Breast epithelium (tissue), 3 donors: ENCODE results near the gene PPM1J.

Experiments
- CTCF ChIP-seq, 3 donors: fragments of 450-650 bp; IDR thresholded peaks; one replicate each; pipeline ENCODE4 v1.5.1; 2016 to 2017; ENCODE audit warnings: antibody characterized with exemption in 3 of 3, mild to moderate bottlenecking in 3 of 3, moderate library complexity in 3 of 3
- POLR2A ChIP-seq: fragments of 450-650 bp; IDR thresholded peaks from one replicate; pipeline ENCODE4 v1.6.1; 2016; ENCODE audit warnings: antibody characterized with exemption, mild to moderate bottlenecking, moderate library complexity
- POLR2AphosphoS5 ChIP-seq, 3 donors: sonication (generic); formaldehyde crosslinking; IDR thresholded peaks; one replicate each; pipeline ENCODE4 v1.6.1; 2017; ENCODE audit warnings: antibody characterized with exemption in 3 of 3

DNA sequence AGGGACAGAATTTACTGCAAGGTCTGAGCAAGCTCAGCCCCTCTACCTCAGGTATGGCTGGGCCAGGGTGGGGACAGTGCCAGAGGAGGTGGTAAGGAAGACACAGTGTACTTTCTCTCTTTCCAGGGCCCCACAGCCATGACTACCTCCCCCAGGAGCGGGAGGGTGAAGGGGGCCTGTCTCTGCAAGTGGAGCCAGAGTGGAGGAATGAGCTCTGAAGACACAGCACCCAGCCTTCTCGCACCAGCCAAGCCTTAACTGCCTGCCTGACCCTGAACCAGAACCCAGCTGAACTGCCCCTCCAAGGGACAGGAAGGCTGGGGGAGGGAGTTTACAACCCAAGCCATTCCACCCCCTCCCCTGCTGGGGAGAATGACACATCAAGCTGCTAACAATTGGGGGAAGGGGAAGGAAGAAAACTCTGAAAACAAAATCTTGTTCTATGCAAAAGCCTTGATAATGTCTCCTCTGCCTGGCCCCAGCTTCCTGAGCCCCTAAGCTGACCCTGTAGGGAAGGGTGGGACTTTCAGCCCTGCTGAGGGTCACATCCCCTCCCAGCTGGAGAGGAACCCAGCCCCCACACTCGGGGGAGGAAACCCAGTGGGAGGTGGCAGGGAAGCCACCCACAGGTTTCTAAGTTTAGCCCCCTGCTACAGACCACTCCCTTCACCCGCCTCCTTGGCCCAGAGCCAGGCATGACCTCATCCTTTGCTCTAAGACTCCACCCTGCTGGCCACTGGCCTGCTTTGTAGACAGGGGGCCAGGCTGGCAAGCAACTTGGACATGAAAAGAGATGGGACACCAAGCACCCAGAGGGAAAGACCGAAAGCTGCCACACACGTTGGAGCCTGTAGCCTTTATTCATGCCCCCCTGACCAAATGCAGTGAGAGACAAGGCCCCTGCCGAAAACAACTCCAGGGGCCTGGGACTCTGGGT is 14.6 kb downstream of the PPM1J start:
- peak; percentile 53 to 66 (median 66) for TF ChIP-seq POLR2AphosphoS5 (IDR thresholded peaks at IDR 0.05)
- no peak for TF ChIP-seq POLR2A
- TF ChIP-seq CTCF (IDR thresholded peaks at IDR 0.05): no peak
